Smooth muscle cell of bladder (primary cell): ENCODE data around the gene PPP1R1A. TPM values are rescaled to one million over a fixed set of nuclear protein-coding genes. Genes with fewer than 3 reads are reported as not detected.

Experiments used
- total RNA-seq: library from RNA; depleted of rRNA; stranded (reverse); fragments of >200 nt; gene quantifications from 2 replicates; pipeline ENCODE4 v1.2.3, GENCODE V29; 2014

The PPP1R1A gene
- total RNA-seq: not detected in 2 replicates

GRCh38 chr12:54588110-54588889 lies at the start of gene PPP1R1A:
Gene PPP1R1A, minus strand, starts transcription at chr12:54588659. Its CDS starts 171 bp downstream, at chr12:54588488.

DNA sequence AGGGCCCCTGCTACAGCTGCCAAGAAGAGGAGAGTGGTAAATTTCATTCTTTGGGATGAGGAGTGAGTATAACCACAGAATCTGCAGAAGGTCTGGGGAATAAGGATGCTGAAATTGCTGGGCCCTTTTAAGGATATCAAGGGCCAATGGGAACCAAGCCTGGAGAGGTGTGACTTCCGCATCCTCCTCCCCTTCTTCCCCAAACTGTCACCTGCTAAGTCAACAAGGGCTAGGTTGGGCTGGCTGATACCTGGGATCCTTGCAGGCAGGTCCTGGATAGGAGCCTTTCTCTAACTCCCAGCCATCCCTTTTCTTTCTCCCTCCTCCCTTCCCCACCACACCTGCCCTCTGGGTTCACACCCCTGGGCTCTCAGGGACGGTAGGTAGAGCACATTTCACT lies 46.3 kb upstream of the PPP1R1A start, which contains the start of gene LACRT:
Gene LACRT, minus strand, starts transcription at position 101 of the 400 bp plus-strand sequence. Its CDS starts 54 bp downstream, at position 47.

Other genes with a start within 250 kb of the PPP1R1A start
- 0.09 TPM in 1 of 2 replicates, not detected in the other for gene GPR84, start 224.2 kb downstream of the PPP1R1A start, total RNA-seq
- gene ZNF385A, start 203.9 kb downstream of the PPP1R1A start, total RNA-seq: 0.71 and 1.5 TPM in 2 replicates
- gene ITGA5, start 169.4 kb downstream of the PPP1R1A start, total RNA-seq: 183 and 186 TPM in 2 replicates
- not detected in 2 replicates for gene GTSF1, start 115.1 kb downstream of the PPP1R1A start, total RNA-seq
- under 0.01 TPM in 1 of 2 replicates, not detected in the other for gene NCKAP1L, start 90.9 kb downstream of the PPP1R1A start, total RNA-seq
- 0.28 TPM in 1 of 2 replicates, not detected in the other for gene PDE1B, start 39.1 kb downstream of the PPP1R1A start, total RNA-seq
- gene LACRT, start 46.2 kb upstream of the PPP1R1A start, total RNA-seq: not detected in 2 replicates
- gene DCD, start 59.7 kb upstream of the PPP1R1A start, total RNA-seq: not detected in 2 replicates